GM23338 (cell line): ENCODE data around the gene FGFBP1. TPM values are rescaled to one million over a fixed set of nuclear protein-coding genes. Genes with fewer than 3 reads are reported as not detected.

ENCODE experiments used
- ATAC-seq: fragments of 200-7000 bp; cut with Tn5 transposase; 3 replicates; pipeline ENCODE4 v1.9.1; 2020
- DNase-seq: peaks from one replicate; pipeline ENCODE4 v3.0.0-alpha.2; 2015; ENCODE audit warnings: low spot score
- H2AFZ ChIP-seq: fragments of 200-600 bp; sonication (generic); 2 replicates; pipeline ENCODE4 v1.8.0; 2016; ENCODE audit warnings: antibody characterized with exemption, mild to moderate bottlenecking, moderate library complexity
- H3F3A ChIP-seq: fragments of 200-600 bp; sonication (generic); replicated peaks from 2 replicates; pipeline ENCODE4 v1.8.0; 2017; ENCODE audit warnings: antibody characterized with exemption, mixed run types, low read depth
- H3K27ac ChIP-seq: fragments of 200-600 bp; sonication (generic); 2 replicates; pipeline ENCODE4 v1.6.1; 2016; ENCODE audit warnings: low read depth
- H3K27me3 ChIP-seq: fragments of 200-600 bp; sonication (generic); 2 replicates; pipeline ENCODE4 v1.8.0; 2016; ENCODE audit warnings: mild to moderate bottlenecking, mixed run types, moderate library complexity; ENCODE audit not compliant: insufficient read depth
- H3K36me3 ChIP-seq: fragments of 200-600 bp; sonication (generic); 2 replicates; pipeline ENCODE4 v1.8.0; 2016; ENCODE audit warnings: mild to moderate bottlenecking; ENCODE audit not compliant: insufficient read depth
- H3K4me1 ChIP-seq: fragments of 200-600 bp; sonication (generic); 2 replicates; pipeline ENCODE4 v1.8.0; 2016; ENCODE audit warnings: mild to moderate bottlenecking, moderate library complexity; ENCODE audit not compliant: insufficient read depth
- H3K4me2 ChIP-seq: fragments of 200-600 bp; sonication (generic); 2 replicates; pipeline ENCODE4 v1.7.1; 2017; ENCODE audit warnings: mixed run types
- H3K4me3 ChIP-seq: fragments of 200-600 bp; sonication (generic); 2 replicates; pipeline ENCODE4 v1.6.1; 2016; ENCODE audit warnings: mixed run types
- H3K79me2 ChIP-seq: fragments of 200-600 bp; sonication (generic); replicated peaks from 2 replicates; pipeline ENCODE4 v1.8.0; 2017; ENCODE audit warnings: mild to moderate bottlenecking; ENCODE audit not compliant: insufficient read depth
- H3K9me2 ChIP-seq: fragments of 200-600 bp; sonication (generic); 2 replicates; pipeline ENCODE4 v1.8.0; 2017; ENCODE audit not compliant: insufficient read depth
- H4K20me1 ChIP-seq: fragments of 200-600 bp; sonication (generic); replicated peaks from 2 replicates; pipeline ENCODE4 v1.8.0; 2017; ENCODE audit warnings: mild to moderate bottlenecking; ENCODE audit not compliant: insufficient read depth
- H3K27ac Mint-ChIP-seq: 2 replicates; pipeline ENCODE4 v1.8.0; 2020; ENCODE audit warnings: inconsistent platforms, mild to moderate bottlenecking, moderate library complexity, mixed read lengths
- H3K27me3 Mint-ChIP-seq: 3 replicates; pipeline ENCODE4 v1.8.0; 2022; ENCODE audit warnings: low read depth, mild to moderate bottlenecking, moderate library complexity, mixed read lengths, inconsistent platforms; ENCODE audit not compliant: insufficient read depth, poor library complexity
- H3K36me3 Mint-ChIP-seq: 3 replicates; pipeline ENCODE4 v1.8.0; 2021; ENCODE audit warnings: low read depth, mild to moderate bottlenecking, inconsistent platforms, moderate library complexity, mixed read lengths
- H3K4me1 Mint-ChIP-seq: 3 replicates; pipeline ENCODE4 v1.8.0; 2020; ENCODE audit warnings: mild to moderate bottlenecking, inconsistent platforms, mixed read lengths
- H3K4me3 Mint-ChIP-seq: 3 replicates; pipeline ENCODE4 v1.8.0; 2021; ENCODE audit warnings: moderate library complexity, mild to moderate bottlenecking, inconsistent platforms, mixed read lengths
- H3K9me3 Mint-ChIP-seq: 3 replicates; pipeline ENCODE4 v1.8.0; 2020; ENCODE audit warnings: moderate library complexity, mild to moderate bottlenecking, inconsistent platforms, mixed read lengths
- CREB1 ChIP-seq: fragments of 250-450 bp; sonication (Bioruptor Pico); IDR thresholded peaks from 2 replicates; pipeline ENCODE4 v1.5.0; 2020; ENCODE audit warnings: low read depth, mild to moderate bottlenecking, moderate library complexity
- EZH2 ChIP-seq: fragments of 200-600 bp; sonication (generic); IDR thresholded peaks from one replicate; pipeline ENCODE4 v1.8.0; 2017; ENCODE audit warnings: antibody characterized with exemption, mild to moderate bottlenecking, low read depth; ENCODE audit not compliant: unreplicated experiment
- EZH2phosphoT487 ChIP-seq: fragments of 200-600 bp; sonication (generic); IDR thresholded peaks from one replicate; pipeline ENCODE4 v1.8.1; 2018; ENCODE audit warnings: antibody characterized with exemption; ENCODE audit not compliant: unreplicated experiment
- JUNB ChIP-seq: IDR thresholded peaks from one replicate; pipeline ENCODE4 v1.6.1; 2016; ENCODE audit warnings: antibody characterized with exemption; ENCODE audit not compliant: unreplicated experiment
- NANOG ChIP-seq: IDR thresholded peaks from 2 replicates; pipeline ENCODE4 v1.6.1; 2016; ENCODE audit warnings: antibody characterized with exemption, borderline replicate concordance
- POLR2AphosphoS5 ChIP-seq: IDR thresholded peaks from 2 replicates; pipeline ENCODE4 v1.6.1; 2016; ENCODE audit warnings: antibody characterized with exemption, low read depth
- STAT1 ChIP-seq: IDR thresholded peaks from one replicate; pipeline ENCODE4 v1.6.1; 2016; ENCODE audit warnings: antibody characterized with exemption; ENCODE audit not compliant: unreplicated experiment
- ZNF114 ChIP-seq: fragments of 250-450 bp; sonication (Bioruptor Pico); IDR thresholded peaks from 2 replicates; pipeline ENCODE4 v1.5.0; 2020; ENCODE audit warnings: mild to moderate bottlenecking, moderate library complexity
- ZNF331 ChIP-seq: fragments of 250-450 bp; sonication (Bioruptor Pico); IDR thresholded peaks from 2 replicates; pipeline ENCODE4 v1.5.0; 2020; ENCODE audit warnings: low read depth, mild to moderate bottlenecking, moderate library complexity
- polyA plus RNA-seq: library from polyadenylated mRNA; unstranded; fragments of >200 nt; fragmentation: Nextera tagmentation; extraction: Ambion mirVana; gene quantifications from 2 replicates; pipeline ENCODE4 v1.2.1, GENCODE V29; 2016
- total RNA-seq: library from RNA; depleted of rRNA; stranded (reverse); fragments of >200 nt; shearing (Covaris generic); gene quantifications from 2 replicates; pipeline ENCODE4 v1.2.3, GENCODE V29; 2014
- TF ChIP-seq, protein P1 (sequence below): fragments of 250-450 bp; sonication (Bioruptor Pico); IDR thresholded peaks from 2 replicates; pipeline ENCODE4 v1.5.0; 2020; ENCODE audit warnings: mild to moderate bottlenecking, moderate library complexity
- TF ChIP-seq, protein P2 (sequence below): IDR thresholded peaks from one replicate; pipeline ENCODE4 v1.6.1; 2018; ENCODE audit warnings: antibody characterized with exemption; ENCODE audit not compliant: unreplicated experiment
- TF ChIP-seq, protein P3 (sequence below), 2 experiments: fragments of 200-600 bp in 1 of 2; sonication (generic) in 1 of 2; conservative IDR thresholded peaks; 2 replicates each; pipeline versions ENCODE4 v1.5.1 to v1.6.1; 2016 to 2017; ENCODE audit warnings: antibody characterized with exemption in 2 of 2, low read depth in 2 of 2, mild to moderate bottlenecking in 2 of 2, moderate library complexity in 1 of 2

Gene FGFBP1
- total and polyA plus RNA-seq, 2 experiments from 2014 or later, result 0.15 TPM; not detected in 1

DNA sequence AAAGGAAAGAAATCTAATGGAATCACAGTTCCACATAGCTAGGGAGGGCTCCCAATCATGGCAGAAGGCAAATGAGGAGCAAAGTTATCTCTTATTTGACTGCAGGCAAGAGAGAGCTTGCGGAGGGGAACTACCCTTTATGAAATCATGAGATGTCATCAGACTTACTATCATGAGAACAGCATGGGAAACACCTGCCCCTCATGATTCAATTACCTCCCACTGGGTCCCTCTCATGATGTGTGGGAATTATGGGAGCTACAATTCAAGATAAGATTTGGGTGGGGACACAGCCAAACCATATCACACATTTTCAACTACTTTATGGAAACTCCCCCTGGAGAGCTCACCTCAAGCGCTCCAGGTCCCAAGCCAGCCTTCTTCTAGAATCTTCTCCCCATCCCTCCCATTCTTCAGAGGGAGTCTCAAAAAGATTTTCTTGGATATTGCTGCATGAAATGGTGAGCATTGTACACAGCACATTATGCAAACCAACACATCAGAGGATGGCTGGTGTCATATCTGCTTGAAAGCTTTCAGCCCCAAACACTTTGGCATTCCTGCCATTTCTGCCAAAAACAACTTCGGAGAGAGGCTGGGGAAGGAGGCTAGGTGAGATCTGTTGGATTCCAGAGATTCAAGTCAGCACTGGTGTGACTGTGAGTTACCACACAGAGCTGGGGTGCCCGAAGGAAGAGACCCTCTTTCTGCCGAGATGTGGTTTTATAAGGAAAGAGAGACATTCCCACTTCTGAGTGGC is 6.9 kb downstream of the FGFBP1 start:
- H3K27me3 ChIP-seq, result no peaks in the 10 kb centered on the region
- no peaks in the 10 kb centered on the region for H3F3A ChIP-seq
- H3K9me2 ChIP-seq, result peaks cover 7% of the 10 kb centered on the region; the same call in 1 of the 2 replicates
- H3K9me3 Mint-ChIP-seq, result no peaks in the 10 kb centered on the region
- H3K4me3 Mint-ChIP-seq, result no peak overlapping the region
- peaks cover 1% of the 10 kb centered on the region for H3K27me3 Mint-ChIP-seq
- no peak overlapping the region for H3K27ac Mint-ChIP-seq
- no peak overlapping the region for H3K4me2 ChIP-seq
- DNase-seq (no peak), ATAC-seq (no peak)
- H3K36me3 Mint-ChIP-seq, result no peaks in the 10 kb centered on the region
- H2AFZ ChIP-seq, result no peak overlapping the region
- H3K36me3 ChIP-seq, result no peaks in the 10 kb centered on the region
- no peaks in the 10 kb centered on the region for H3K4me1 ChIP-seq
- no peaks in the 10 kb centered on the region for H4K20me1 ChIP-seq
- no peak overlapping the region for H3K4me3 ChIP-seq
- H3K79me2 ChIP-seq, result no peaks in the 10 kb centered on the region
- H3K27ac ChIP-seq, result no peak overlapping the region
- no peak for TF ChIP-seq STAT1
- no peak for TF ChIP-seq ZNF114 (CRISPR knock-in tag)
- TF ChIP-seq CREB1 (CRISPR knock-in tag), result no peak
- TF ChIP-seq EZH2, result no peak
- TF ChIP-seq, protein P1, sequence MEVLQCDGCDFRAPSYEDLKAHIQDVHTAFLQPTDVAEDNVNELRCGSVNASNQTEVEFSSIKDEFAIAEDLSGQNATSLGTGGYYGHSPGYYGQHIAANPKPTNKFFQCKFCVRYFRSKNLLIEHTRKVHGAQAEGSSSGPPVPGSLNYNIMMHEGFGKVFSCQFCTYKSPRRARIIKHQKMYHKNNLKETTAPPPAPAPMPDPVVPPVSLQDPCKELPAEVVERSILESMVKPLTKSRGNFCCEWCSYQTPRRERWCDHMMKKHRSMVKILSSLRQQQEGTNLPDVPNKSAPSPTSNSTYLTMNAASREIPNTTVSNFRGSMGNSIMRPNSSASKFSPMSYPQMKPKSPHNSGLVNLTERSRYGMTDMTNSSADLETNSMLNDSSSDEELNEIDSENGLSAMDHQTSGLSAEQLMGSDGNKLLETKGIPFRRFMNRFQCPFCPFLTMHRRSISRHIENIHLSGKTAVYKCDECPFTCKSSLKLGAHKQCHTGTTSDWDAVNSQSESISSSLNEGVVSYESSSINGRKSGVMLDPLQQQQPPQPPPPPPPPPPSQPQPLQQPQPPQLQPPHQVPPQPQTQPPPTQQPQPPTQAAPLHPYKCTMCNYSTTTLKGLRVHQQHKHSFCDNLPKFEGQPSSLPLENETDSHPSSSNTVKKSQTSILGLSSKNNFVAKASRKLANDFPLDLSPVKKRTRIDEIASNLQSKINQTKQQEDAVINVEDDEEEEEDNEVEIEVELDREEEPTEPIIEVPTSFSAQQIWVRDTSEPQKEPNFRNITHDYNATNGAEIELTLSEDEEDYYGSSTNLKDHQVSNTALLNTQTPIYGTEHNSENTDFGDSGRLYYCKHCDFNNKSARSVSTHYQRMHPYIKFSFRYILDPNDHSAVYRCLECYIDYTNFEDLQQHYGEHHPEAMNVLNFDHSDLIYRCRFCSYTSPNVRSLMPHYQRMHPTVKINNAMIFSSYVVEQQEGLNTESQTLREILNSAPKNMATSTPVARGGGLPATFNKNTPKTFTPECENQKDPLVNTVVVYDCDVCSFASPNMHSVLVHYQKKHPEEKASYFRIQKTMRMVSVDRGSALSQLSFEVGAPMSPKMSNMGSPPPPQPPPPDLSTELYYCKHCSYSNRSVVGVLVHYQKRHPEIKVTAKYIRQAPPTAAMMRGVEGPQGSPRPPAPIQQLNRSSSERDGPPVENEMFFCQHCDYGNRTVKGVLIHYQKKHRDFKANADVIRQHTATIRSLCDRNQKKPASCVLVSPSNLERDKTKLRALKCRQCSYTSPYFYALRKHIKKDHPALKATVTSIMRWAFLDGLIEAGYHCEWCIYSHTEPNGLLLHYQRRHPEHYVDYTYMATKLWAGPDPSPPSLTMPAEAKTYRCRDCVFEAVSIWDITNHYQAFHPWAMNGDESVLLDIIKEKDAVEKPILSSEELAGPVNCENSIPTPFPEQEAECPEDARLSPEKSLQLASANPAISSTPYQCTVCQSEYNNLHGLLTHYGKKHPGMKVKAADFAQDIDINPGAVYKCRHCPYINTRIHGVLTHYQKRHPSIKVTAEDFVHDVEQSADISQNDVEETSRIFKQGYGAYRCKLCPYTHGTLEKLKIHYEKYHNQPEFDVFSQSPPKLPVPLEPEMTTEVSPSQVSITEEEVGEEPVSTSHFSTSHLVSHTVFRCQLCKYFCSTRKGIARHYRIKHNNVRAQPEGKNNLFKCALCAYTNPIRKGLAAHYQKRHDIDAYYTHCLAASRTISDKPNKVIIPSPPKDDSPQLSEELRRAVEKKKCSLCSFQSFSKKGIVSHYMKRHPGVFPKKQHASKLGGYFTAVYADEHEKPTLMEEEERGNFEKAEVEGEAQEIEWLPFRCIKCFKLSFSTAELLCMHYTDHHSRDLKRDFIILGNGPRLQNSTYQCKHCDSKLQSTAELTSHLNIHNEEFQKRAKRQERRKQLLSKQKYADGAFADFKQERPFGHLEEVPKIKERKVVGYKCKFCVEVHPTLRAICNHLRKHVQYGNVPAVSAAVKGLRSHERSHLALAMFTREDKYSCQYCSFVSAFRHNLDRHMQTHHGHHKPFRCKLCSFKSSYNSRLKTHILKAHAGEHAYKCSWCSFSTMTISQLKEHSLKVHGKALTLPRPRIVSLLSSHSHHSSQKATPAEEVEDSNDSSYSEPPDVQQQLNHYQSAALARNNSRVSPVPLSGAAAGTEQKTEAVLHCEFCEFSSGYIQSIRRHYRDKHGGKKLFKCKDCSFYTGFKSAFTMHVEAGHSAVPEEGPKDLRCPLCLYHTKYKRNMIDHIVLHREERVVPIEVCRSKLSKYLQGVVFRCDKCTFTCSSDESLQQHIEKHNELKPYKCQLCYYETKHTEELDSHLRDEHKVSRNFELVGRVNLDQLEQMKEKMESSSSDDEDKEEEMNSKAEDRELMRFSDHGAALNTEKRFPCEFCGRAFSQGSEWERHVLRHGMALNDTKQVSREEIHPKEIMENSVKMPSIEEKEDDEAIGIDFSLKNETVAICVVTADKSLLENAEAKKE, result no peak
- TF ChIP-seq, protein P2, sequence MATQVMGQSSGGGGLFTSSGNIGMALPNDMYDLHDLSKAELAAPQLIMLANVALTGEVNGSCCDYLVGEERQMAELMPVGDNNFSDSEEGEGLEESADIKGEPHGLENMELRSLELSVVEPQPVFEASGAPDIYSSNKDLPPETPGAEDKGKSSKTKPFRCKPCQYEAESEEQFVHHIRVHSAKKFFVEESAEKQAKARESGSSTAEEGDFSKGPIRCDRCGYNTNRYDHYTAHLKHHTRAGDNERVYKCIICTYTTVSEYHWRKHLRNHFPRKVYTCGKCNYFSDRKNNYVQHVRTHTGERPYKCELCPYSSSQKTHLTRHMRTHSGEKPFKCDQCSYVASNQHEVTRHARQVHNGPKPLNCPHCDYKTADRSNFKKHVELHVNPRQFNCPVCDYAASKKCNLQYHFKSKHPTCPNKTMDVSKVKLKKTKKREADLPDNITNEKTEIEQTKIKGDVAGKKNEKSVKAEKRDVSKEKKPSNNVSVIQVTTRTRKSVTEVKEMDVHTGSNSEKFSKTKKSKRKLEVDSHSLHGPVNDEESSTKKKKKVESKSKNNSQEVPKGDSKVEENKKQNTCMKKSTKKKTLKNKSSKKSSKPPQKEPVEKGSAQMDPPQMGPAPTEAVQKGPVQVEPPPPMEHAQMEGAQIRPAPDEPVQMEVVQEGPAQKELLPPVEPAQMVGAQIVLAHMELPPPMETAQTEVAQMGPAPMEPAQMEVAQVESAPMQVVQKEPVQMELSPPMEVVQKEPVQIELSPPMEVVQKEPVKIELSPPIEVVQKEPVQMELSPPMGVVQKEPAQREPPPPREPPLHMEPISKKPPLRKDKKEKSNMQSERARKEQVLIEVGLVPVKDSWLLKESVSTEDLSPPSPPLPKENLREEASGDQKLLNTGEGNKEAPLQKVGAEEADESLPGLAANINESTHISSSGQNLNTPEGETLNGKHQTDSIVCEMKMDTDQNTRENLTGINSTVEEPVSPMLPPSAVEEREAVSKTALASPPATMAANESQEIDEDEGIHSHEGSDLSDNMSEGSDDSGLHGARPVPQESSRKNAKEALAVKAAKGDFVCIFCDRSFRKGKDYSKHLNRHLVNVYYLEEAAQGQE, result no peak
- TF ChIP-seq POLR2AphosphoS5, result no peak
- TF ChIP-seq EZH2phosphoT487, result no peak
- no peak for TF ChIP-seq NANOG
- TF ChIP-seq ZNF331 (CRISPR knock-in tag), result no peak
- no peak for TF ChIP-seq JUNB
- TF ChIP-seq, protein P3, sequence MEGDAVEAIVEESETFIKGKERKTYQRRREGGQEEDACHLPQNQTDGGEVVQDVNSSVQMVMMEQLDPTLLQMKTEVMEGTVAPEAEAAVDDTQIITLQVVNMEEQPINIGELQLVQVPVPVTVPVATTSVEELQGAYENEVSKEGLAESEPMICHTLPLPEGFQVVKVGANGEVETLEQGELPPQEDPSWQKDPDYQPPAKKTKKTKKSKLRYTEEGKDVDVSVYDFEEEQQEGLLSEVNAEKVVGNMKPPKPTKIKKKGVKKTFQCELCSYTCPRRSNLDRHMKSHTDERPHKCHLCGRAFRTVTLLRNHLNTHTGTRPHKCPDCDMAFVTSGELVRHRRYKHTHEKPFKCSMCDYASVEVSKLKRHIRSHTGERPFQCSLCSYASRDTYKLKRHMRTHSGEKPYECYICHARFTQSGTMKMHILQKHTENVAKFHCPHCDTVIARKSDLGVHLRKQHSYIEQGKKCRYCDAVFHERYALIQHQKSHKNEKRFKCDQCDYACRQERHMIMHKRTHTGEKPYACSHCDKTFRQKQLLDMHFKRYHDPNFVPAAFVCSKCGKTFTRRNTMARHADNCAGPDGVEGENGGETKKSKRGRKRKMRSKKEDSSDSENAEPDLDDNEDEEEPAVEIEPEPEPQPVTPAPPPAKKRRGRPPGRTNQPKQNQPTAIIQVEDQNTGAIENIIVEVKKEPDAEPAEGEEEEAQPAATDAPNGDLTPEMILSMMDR (conservative IDR thresholded peaks at IDR 0.05; ENCODE audit: low read depth in 2 of 2), result no peak
- no peaks in the 10 kb centered on the region for H3K4me1 Mint-ChIP-seq
